Cardiac muscle cell (in vitro differentiated cells and primary cell): Measurements from ENCODE around the gene CYFIP2. TPM values are rescaled to one million over a fixed set of nuclear protein-coding genes. Genes with fewer than 3 reads are reported as not detected.

Source experiments
- DNase-seq, 2 donors: peaks; one replicate each; pipeline versions ENCODE4 v3.0.0 to v3.0.0-alpha.2; 2010 to 2017; ENCODE audit warnings: low read depth in 1 of 2, low spot score in 1 of 2
- H3K27ac ChIP-seq: fragments of 200-600 bp; sonication (generic); 2 replicates; pipeline ENCODE4 v1.5.1; 2016
- H3K27me3 ChIP-seq: fragments of 200-600 bp; sonication (generic); 2 replicates; pipeline ENCODE4 v1.6.0; 2016; ENCODE audit warnings: control low read depth
- H3K36me3 ChIP-seq: fragments of 200-600 bp; sonication (generic); 2 replicates; pipeline ENCODE4 v1.5.1; 2016; ENCODE audit warnings: control low read depth
- H3K4me1 ChIP-seq: fragments of 200-600 bp; sonication (generic); 2 replicates; pipeline ENCODE4 v1.8.1; 2017; ENCODE audit warnings: low read depth, mild to moderate bottlenecking, mixed run types
- H3K4me3 ChIP-seq: fragments of 200-600 bp; sonication (generic); 2 replicates; pipeline ENCODE4 v1.5.1; 2016; ENCODE audit warnings: mild to moderate bottlenecking
- H3K9me3 ChIP-seq: fragments of 200-600 bp; sonication (generic); 2 replicates; pipeline ENCODE4 v1.5.1; 2017; ENCODE audit warnings: low read depth, mild to moderate bottlenecking, control low read depth
- polyA plus RNA-seq: library from polyadenylated mRNA; unstranded; fragments of >200 nt; fragmentation: Nextera tagmentation; extraction: Ambion mirVana; gene quantifications from 2 replicates; pipeline ENCODE4 v1.2.1, GENCODE V29; 2016
- total RNA-seq: library from RNA; depleted of rRNA; stranded (reverse); fragments of >200 nt; gene quantifications from 2 replicates; pipeline ENCODE4 v1.2.3, GENCODE V29; 2016
- TF ChIP-seq, protein P1 (sequence below): IDR thresholded peaks from 2 replicates; pipeline ENCODE4 v1.5.1; 2012; ENCODE audit warnings: low read depth, mild to moderate bottlenecking, low read length

Gene CYFIP2
- total and polyA plus RNA-seq, 2 experiments from 2014 or later, result 126 to 299 TPM

DNA sequence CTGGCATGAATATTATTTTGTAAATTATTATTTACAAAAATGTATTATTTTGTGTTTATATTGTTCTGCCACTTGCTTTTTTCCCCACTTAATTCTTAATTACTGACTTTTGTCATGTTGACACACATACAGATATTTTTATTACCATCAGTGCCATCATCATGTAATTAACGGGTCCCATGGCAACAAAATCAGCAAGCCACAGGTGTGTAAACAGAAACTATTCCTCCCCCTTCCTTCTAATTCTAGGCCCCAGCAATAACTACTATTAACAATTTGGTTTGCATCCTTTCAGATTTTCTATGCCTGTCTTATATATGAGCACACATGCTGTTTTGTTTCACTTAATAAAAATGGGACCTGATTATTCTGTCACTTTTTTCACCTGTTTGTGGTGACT is 29.3 kb downstream of the CYFIP2 start:
- peaks cover 30% of the 10 kb centered on the region for H3K36me3 ChIP-seq
- no peaks in the 10 kb centered on the region for H3K27me3 ChIP-seq
- H3K9me3 ChIP-seq, result no peaks in the 10 kb centered on the region

DNA sequence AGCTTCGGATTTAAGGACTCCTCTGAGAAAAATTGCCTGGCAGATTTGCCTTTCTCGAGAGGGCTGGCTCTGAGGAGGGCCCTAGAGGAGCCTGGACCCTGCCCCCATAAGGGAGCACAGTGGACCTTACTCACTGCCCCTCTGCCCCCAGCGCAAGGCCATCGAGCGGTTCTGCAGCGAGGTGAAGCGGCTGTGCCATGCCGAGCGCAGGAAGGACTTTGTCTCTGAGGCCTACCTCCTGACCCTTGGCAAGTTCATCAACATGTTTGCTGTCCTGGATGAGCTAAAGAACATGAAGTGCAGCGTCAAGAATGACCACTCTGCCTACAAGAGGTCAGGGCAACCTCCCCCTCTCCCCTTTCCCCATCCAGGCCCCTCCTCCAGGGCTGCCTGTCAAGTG is 34.6 kb downstream of the CYFIP2 start:
- Histone ChIP-seq H3K27ac (no peak overlapping the region), H3K4me3 (no peak overlapping the region), H3K27me3 (no peaks in the 10 kb centered on the region), H3K9me3 (no peaks in the 10 kb centered on the region), H3K4me1 (peaks cover 4% of the 10 kb centered on the region), H3K36me3 (peaks cover 45% of the 10 kb centered on the region)
- TF ChIP-seq, protein P1, sequence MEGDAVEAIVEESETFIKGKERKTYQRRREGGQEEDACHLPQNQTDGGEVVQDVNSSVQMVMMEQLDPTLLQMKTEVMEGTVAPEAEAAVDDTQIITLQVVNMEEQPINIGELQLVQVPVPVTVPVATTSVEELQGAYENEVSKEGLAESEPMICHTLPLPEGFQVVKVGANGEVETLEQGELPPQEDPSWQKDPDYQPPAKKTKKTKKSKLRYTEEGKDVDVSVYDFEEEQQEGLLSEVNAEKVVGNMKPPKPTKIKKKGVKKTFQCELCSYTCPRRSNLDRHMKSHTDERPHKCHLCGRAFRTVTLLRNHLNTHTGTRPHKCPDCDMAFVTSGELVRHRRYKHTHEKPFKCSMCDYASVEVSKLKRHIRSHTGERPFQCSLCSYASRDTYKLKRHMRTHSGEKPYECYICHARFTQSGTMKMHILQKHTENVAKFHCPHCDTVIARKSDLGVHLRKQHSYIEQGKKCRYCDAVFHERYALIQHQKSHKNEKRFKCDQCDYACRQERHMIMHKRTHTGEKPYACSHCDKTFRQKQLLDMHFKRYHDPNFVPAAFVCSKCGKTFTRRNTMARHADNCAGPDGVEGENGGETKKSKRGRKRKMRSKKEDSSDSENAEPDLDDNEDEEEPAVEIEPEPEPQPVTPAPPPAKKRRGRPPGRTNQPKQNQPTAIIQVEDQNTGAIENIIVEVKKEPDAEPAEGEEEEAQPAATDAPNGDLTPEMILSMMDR, result no peak
- DNase-seq, result no peak

More for the DNA sequence above, 29.3 kb downstream of the CYFIP2 start:
- DNase-seq, result no peak
- Histone ChIP-seq H3K4me1 (peaks cover 11% of the 10 kb centered on the region), H3K27ac (no peak overlapping the region), H3K4me3 (no peak overlapping the region)
- TF ChIP-seq, protein P1, result no peak

DNA sequence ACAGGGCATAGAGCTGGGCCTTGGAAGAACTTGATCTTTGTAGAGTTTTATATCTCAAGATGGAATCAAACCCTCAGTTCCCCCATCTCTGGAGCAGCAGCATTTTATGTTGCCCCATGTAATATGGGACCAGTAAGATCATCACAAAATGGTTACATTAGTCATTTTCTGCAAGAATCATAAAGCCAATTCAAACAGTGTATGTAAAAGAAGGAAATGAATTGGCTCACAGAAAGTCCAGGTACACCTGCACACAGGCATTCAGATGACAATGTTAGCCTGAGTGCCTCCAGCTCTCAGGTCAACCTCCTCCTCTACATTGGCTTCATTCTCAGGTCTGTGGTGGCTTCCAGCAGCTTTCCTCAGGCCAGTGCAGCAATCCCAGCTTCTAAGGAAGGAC is 35.1 kb downstream of the CYFIP2 start:
- H3K4me3 ChIP-seq, result no peak overlapping the region
- H3K27me3 ChIP-seq, result no peaks in the 10 kb centered on the region
- H3K4me1 ChIP-seq, result peaks cover 4% of the 10 kb centered on the region
- no peaks in the 10 kb centered on the region for H3K9me3 ChIP-seq
- H3K36me3 ChIP-seq, result peaks cover 41% of the 10 kb centered on the region
- DNase-seq, result no peak
- H3K27ac ChIP-seq, result no peak overlapping the region
- TF ChIP-seq, protein P1, result no peak

DNA sequence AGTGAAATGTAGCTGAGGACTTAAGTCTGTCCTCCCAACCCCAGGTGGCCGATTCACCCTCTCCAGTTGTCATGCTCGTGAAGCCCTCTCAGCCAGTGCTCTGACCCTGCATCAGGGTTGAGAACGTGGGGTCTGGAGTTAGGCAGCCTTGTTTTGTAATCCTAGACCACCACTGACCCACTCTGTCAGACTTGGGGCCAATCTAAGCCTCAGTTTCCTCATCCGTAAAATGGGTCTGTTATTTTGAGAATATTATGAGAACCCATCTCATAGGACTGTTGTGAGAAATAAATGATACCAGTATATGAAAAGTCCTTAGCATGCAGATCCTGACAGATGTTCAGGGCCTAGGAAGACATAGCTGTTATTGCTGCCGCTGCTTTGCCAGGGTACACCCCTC is 37.1 kb downstream of the CYFIP2 start:
- no peak overlapping the region for H3K27ac ChIP-seq
- H3K27me3 ChIP-seq, result no peaks in the 10 kb centered on the region
- no peak overlapping the region for H3K4me3 ChIP-seq
- peaks cover 4% of the 10 kb centered on the region for H3K4me1 ChIP-seq
- no peak for DNase-seq
- TF ChIP-seq, protein P1, result no peak
- no peaks in the 10 kb centered on the region for H3K9me3 ChIP-seq
- peaks cover 36% of the 10 kb centered on the region for H3K36me3 ChIP-seq

DNA sequence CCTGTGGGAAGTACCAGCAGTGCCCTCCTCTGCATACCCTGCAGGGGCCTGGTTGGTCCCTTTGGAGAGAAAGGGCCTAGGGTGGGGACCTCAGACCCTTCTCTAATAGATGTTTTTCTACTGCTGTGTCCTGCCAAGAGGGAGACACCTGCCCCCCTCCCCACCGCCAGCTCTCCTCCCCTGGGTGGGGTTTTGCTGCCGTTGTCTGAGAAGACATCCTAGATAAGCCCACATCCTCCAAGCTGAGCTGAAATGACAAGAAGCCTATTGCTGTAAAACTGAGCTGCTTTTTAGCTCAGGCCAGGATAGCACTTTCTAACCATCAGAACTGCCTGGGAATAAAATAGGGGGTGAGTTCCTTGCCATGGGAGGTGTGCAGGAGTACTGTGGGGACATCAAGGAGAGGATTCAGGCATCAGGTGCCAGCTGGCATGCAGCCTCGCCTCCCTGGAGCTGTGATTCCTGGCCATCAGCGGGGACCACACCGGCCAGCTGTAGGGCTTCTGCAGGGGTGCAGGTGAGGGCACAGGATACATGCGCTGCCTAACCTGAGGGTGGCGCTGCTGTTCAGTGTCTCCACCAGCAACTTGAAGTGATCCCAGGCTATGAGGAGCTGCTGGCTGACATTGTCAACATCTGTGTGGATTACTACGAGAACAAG is 37.9 kb downstream of the CYFIP2 start:
- Histone ChIP-seq H3K27me3 (no peaks in the 10 kb centered on the region), H3K27ac (peak overlapping the region; percentile 56), H3K36me3 (peaks cover 33% of the 10 kb centered on the region), H3K4me3 (no peak overlapping the region), H3K4me1 (peaks cover 4% of the 10 kb centered on the region), H3K9me3 (no peaks in the 10 kb centered on the region)
- peak in 1 of 2 donors; percentile 54 for DNase-seq
- TF ChIP-seq, protein P1, result peak; percentile 19

DNA sequence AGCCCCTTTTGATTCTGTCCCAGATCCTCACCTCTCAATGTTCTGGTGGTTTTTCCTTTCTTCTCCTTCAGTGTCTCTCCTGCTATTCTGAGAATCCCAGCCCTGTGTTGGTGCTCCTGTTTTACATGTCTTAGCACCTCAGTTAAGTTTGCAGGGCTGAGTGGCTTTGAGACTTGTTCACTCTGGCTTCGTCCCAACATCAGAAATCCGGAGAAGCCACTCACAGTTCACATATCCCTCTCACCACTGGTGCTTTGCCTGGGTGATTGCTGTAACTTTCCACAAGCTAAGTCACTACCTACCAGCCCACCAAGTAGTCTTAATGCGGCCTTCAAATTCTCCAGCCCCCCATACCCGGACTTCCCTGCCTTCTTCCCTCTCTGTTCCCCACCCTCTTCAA is 40.2 kb downstream of the CYFIP2 start:
- peaks cover 4% of the 10 kb centered on the region for H3K4me1 ChIP-seq
- no peak overlapping the region for H3K27ac ChIP-seq
- H3K9me3 ChIP-seq, result no peaks in the 10 kb centered on the region
- peaks cover 27% of the 10 kb centered on the region for H3K36me3 ChIP-seq
- TF ChIP-seq, protein P1, result no peak
- no peak overlapping the region for H3K4me3 ChIP-seq
- no peaks in the 10 kb centered on the region for H3K27me3 ChIP-seq
- no peak for DNase-seq
